ENCODE measurements around the gene RBM4B. TPM values are rescaled to one million over a fixed set of nuclear protein-coding genes. Genes with fewer than 3 reads are reported as not detected.
"Not testable (repeated sequence)": the region's sequence is repeated elsewhere in the genome, so short reads cannot be mapped to it uniquely, and the experiment has no call there.

RBM4B gene, protein sequence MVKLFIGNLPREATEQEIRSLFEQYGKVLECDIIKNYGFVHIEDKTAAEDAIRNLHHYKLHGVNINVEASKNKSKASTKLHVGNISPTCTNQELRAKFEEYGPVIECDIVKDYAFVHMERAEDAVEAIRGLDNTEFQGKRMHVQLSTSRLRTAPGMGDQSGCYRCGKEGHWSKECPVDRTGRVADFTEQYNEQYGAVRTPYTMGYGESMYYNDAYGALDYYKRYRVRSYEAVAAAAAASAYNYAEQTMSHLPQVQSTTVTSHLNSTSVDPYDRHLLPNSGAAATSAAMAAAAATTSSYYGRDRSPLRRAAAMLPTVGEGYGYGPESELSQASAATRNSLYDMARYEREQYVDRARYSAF
- total RNA-seq (10 to 100 TPM in 4 of 5 experiments, 1 to 10 TPM in 1; 9.8 to 27.2 (median 19.7) TPM), polyA plus RNA-seq (10 to 100 TPM; 12.3 to 23.3 TPM), total RNA-seq (8.9 reads per million, percentile 33 among the genes with 10 or more reads in this experiment)

GRCh38 chr11:66677599-66678375 is at the start of gene RBM4B:
TSS of gene RBM4B (minus strand) at chr11:66677887. CDS start at chr11:66677079, 808 bp downstream.
- Mint-ChIP-seq H3K4me3 (peak within 1 kb of the TSS; percentile 87 to 98 (median 96)), H3K4me1 (peaks cover 21 to 49% (median 37%) of the 10 kb centered on the region in 7 donors), H3K36me3 (peaks cover 0 to 13% (median 0%) of the 10 kb centered on the region in 5 donors), H3K27ac (peak within 1 kb of the TSS; percentile 94 to 100 (median 99)), H3K27me3 (no peaks in the 10 kb centered on the region), H3K9me3 (no peaks in the 10 kb centered on the region)
- ATAC-seq (peak; percentile 94), DNase-seq (peak; percentile 89 to 96 (median 94))
- Histone ChIP-seq H3K36me3 (ENCODE audit: control insufficient read depth in 2 of 3, insufficient read depth in 3 of 3, low read length in 3 of 3) (no peaks in the 10 kb centered on the region), H3K4me1 (ENCODE audit: control insufficient read depth in 2 of 2, insufficient read depth in 2 of 2, low read length in 2 of 2) (peaks cover 23 to 31% of the 10 kb centered on the region in 2 donors), H3K4me3 (ENCODE audit: low read length) (peak within 1 kb of the TSS; percentile 100), H3K9me3 (ENCODE audit: control insufficient read depth in 2 of 3, low read length in 3 of 3) (no peaks in the 10 kb centered on the region), H3K27me3 (ENCODE audit: control insufficient read depth in 2 of 2, insufficient read depth in 2 of 2, low read length in 2 of 2) (no peaks in the 10 kb centered on the region), H3K27ac (ENCODE audit: low read depth, low read length) (peak within 1 kb of the TSS; percentile 95)
- ChIA-PET POLR2A (interaction anchor here (0.6 to 4.1 kb wide), 34 partner anchors 12 to 1404 kb away, joined by 3 to 68 read pairs (median 6); partner anchors contain the start of genes ACTN3, BBS1, BRMS1 and CCDC87), CTCF (interaction anchor here (0.6 to 6.0 kb wide), 26 partner anchors 11 to 753 kb away, joined by 3 to 137 read pairs (median 4); partner anchors contain the start of genes CCDC87, CCS, CTSF and DPP3)
- intact Hi-C loops (cut with micrococcal nuclease) = loop anchor here (1.0 to 5.0 kb wide), 15 partner anchors 39 to 805 kb away; partner anchors contain the start of genes ACTN3 (in 2 of the 2), CCDC87 (in 2 of the 2), CCS (in 2 of the 2) and NPAS4 (in 2 of the 2)

- ChIA-PET POLR2A (no interaction called here), CTCF (interaction anchor here (0.8 kb wide), 1 partner anchor 33 kb away, joined by 3 read pairs; no protein-coding TSS in a partner anchor)
- Histone ChIP-seq H3K27me3 (ENCODE audit: control insufficient read depth in 2 of 2, insufficient read depth in 2 of 2, low read length in 2 of 2) (peaks cover 4 to 24% of the 10 kb centered on the region in 2 donors), H3K4me3 (ENCODE audit: low read length) (no peak overlapping the region), H3K4me1 (ENCODE audit: control insufficient read depth in 2 of 2, insufficient read depth in 2 of 2, low read length in 2 of 2) (peaks cover 5 to 10% of the 10 kb centered on the region in 2 donors), H3K36me3 (ENCODE audit: control insufficient read depth in 2 of 3, insufficient read depth in 3 of 3, low read length in 3 of 3) (no peaks in the 10 kb centered on the region), H3K27ac (ENCODE audit: low read depth, low read length) (no peak overlapping the region), H3K9me3 (ENCODE audit: control insufficient read depth in 2 of 3, low read length in 3 of 3) (no peaks in the 10 kb centered on the region)
- Mint-ChIP-seq H3K27ac (no peak overlapping the region), H3K4me3 (peak overlapping the region in 2 of 10 donors; percentile 0 to 25), H3K36me3 (peaks cover 0 to 7% (median 4%) of the 10 kb centered on the region in 5 donors), H3K4me1 (peaks cover 7 to 21% (median 18%) of the 10 kb centered on the region in 7 donors), H3K27me3 (peaks cover 36 to 55% (median 48%) of the 10 kb centered on the region in 5 donors), H3K9me3 (peaks cover 0 to 3% (median 0%) of the 10 kb centered on the region in 11 donors)
- no peak for DNase-seq
- intact Hi-C loops (cut with micrococcal nuclease) = no loop called here
- ATAC-seq = no peak
Measured at GRCh38 chr11:66725647-66726046, 48.0 kb upstream of the RBM4B start.

DNA sequence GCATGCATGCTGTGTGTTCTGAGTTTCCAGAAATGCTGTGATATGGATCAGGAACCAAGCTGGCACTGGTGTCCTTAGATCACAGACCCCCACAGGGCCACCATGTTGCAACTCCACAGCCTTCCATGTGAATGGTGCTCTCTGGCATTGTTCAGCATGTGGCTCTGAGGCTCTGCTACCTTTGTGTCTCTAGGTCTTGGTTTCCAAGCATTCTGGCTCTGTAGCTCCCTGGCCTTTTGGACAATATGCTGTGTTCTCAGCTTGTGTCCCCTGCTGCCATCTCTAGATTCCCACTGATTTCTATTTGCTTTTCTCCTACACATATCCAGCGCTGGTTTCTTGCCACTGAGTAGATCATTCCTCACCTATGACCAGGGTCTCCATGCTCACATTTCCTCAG is 47.4 kb upstream of the RBM4B start:
- Mint-ChIP-seq H3K27ac (no peak overlapping the region), H3K4me1 (peaks cover 9 to 26% (median 20%) of the 10 kb centered on the region in 7 donors), H3K4me3 (no peak overlapping the region), H3K27me3 (peaks cover 40 to 56% (median 50%) of the 10 kb centered on the region in 5 donors), H3K9me3 (peaks cover 0 to 3% (median 0%) of the 10 kb centered on the region in 11 donors), H3K36me3 (peaks cover 0 to 7% (median 4%) of the 10 kb centered on the region in 5 donors)
- no peak overlapping the region for H3K4me3 ChIP-seq (ENCODE audit: low read length)
- ATAC-seq (no peak), DNase-seq (no peak)
- intact Hi-C loops (cut with micrococcal nuclease) = no loop called here
- H3K9me3 ChIP-seq (ENCODE audit: control insufficient read depth in 2 of 3, low read length in 3 of 3) = no peaks in the 10 kb centered on the region
- ChIA-PET CTCF (interaction anchor here (0.8 kb wide), 1 partner anchor 33 kb away, joined by 3 read pairs; no protein-coding TSS in a partner anchor), POLR2A (no interaction called here)
- peaks cover 4 to 24% of the 10 kb centered on the region in 2 donors for H3K27me3 ChIP-seq (ENCODE audit: control insufficient read depth in 2 of 2, insufficient read depth in 2 of 2, low read length in 2 of 2)
- no peaks in the 10 kb centered on the region for H3K36me3 ChIP-seq (ENCODE audit: control insufficient read depth in 2 of 3, insufficient read depth in 3 of 3, low read length in 3 of 3)
- no peak overlapping the region for H3K27ac ChIP-seq (ENCODE audit: low read depth, low read length)
- H3K4me1 ChIP-seq (ENCODE audit: control insufficient read depth in 2 of 2, insufficient read depth in 2 of 2, low read length in 2 of 2) = peaks cover 5 to 10% of the 10 kb centered on the region in 2 donors

DNA sequence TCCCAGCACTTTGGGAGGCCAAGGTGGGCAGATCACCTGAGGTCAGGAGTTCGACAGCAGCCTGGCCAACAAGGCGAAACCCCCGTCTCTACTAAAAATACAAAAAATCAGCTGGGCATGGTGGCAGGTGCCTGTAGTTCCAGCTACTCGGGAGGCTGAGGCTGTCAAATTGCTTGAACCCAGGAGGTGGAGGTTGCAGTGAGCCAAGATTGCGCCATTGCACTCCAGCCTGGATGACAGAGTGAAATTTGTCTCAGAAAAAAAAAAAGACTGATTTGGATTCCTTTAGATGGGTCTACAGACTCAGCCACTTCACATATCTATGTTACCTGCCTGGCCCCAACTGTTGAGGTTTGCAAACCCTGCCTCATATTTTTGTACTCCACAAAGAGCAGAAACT is 46.5 kb upstream of the RBM4B start:
- H3K9me3 ChIP-seq (ENCODE audit: control insufficient read depth in 2 of 3, low read length in 3 of 3); intact Hi-C loops (cut with micrococcal nuclease); ATAC-seq; H3K4me3 Mint-ChIP-seq; H3K9me3 Mint-ChIP-seq; H3K36me3 Mint-ChIP-seq; CTCF ChIA-PET; POLR2A ChIA-PET; DNase-seq; H3K4me3 ChIP-seq (ENCODE audit: low read length); H3K27ac Mint-ChIP-seq; H3K27ac ChIP-seq (ENCODE audit: low read depth, low read length); H3K36me3 ChIP-seq (ENCODE audit: control insufficient read depth in 2 of 3, insufficient read depth in 3 of 3, low read length in 3 of 3); H3K4me1 ChIP-seq (ENCODE audit: control insufficient read depth in 2 of 2, insufficient read depth in 2 of 2, low read length in 2 of 2): not testable (repeated sequence)
- Mint-ChIP-seq H3K4me1 (peaks cover 9 to 26% (median 22%) of the 10 kb centered on the region in 7 donors), H3K27me3 (peaks cover 39 to 57% (median 47%) of the 10 kb centered on the region in 5 donors)
- peaks cover 4 to 22% of the 10 kb centered on the region in 2 donors for H3K27me3 ChIP-seq (ENCODE audit: control insufficient read depth in 2 of 2, insufficient read depth in 2 of 2, low read length in 2 of 2)

DNA sequence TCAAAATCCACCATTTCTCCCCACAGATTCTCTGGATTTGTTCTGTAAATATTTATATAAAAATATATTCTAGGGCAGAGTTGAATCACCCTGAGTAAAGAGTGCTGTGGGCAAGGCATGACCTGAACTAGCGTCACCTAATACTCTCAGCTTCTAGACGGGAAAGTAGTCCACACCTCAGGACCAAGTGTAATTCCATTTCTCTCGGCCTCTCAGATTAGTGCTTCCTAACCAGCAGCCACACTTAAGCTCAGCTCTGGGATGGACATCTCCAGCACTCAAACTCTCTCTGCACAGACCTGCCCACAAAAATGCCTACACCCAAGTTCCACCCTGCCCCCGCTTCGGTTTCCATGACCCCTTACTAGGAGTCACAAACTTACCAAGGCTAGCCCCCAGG is 46.0 kb upstream of the RBM4B start:
- no peak overlapping the region for H3K27ac Mint-ChIP-seq
- ATAC-seq (no peak), DNase-seq (no peak)
- H3K9me3 Mint-ChIP-seq = peaks cover 0 to 3% (median 0%) of the 10 kb centered on the region in 11 donors
- intact Hi-C loops (cut with micrococcal nuclease) = no loop called here
- Histone ChIP-seq H3K4me3 (ENCODE audit: low read length) (no peak overlapping the region), H3K27ac (ENCODE audit: low read depth, low read length) (no peak overlapping the region), H3K27me3 (ENCODE audit: control insufficient read depth in 2 of 2, insufficient read depth in 2 of 2, low read length in 2 of 2) (peaks cover 2 to 17% of the 10 kb centered on the region in 2 donors), H3K9me3 (ENCODE audit: control insufficient read depth in 2 of 3, low read length in 3 of 3) (no peaks in the 10 kb centered on the region), H3K36me3 (ENCODE audit: control insufficient read depth in 2 of 3, insufficient read depth in 3 of 3, low read length in 3 of 3) (no peaks in the 10 kb centered on the region), H3K4me1 (ENCODE audit: control insufficient read depth in 2 of 2, insufficient read depth in 2 of 2, low read length in 2 of 2) (peaks cover 5 to 7% of the 10 kb centered on the region in 2 donors)
- peaks cover 34 to 55% (median 44%) of the 10 kb centered on the region in 5 donors for H3K27me3 Mint-ChIP-seq
- H3K4me3 Mint-ChIP-seq = no peak overlapping the region
- ChIA-PET POLR2A (no interaction called here), CTCF (no interaction called here)
- H3K4me1 Mint-ChIP-seq = peaks cover 6 to 21% (median 18%) of the 10 kb centered on the region in 7 donors
- H3K36me3 Mint-ChIP-seq = peaks cover 0 to 4% (median 2%) of the 10 kb centered on the region in 5 donors

All from naive thymus-derived CD4-positive, alpha-beta T cell (primary cell).